ENCODE measurements around the gene TMEM186.
"Not testable (repeated sequence)": the region's sequence is repeated elsewhere in the genome, so short reads cannot be mapped to it uniquely, and the experiment has no call there.

TMEM186 gene, protein sequence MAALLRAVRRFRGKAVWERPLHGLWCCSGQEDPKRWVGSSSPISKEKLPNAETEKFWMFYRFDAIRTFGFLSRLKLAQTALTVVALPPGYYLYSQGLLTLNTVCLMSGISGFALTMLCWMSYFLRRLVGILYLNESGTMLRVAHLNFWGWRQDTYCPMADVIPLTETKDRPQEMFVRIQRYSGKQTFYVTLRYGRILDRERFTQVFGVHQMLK

GRCh38 chr16:8797364-8798173, at the start of gene TMEM186, which contains the start of gene PMM2:
Gene TMEM186, minus strand, starts transcription at chr16:8797639. Its CDS starts 25 bp downstream, at chr16:8797614.
Gene PMM2, plus strand, starts transcription at chr16:8797839. Its CDS starts 44 bp downstream, at chr16:8797883.
- Histone ChIP-seq H3K27me3 (replicated peaks; ENCODE audit: control insufficient read depth, insufficient read depth, low read length) (no peaks in the 10 kb centered on the region), H3K9me3 (ENCODE audit: control insufficient read depth, low read length) (no peaks in the 10 kb centered on the region), H3K4me3 (ENCODE audit: low read length) (peak within 1 kb of the TSS; percentile 99), H3K4me1 (ENCODE audit: control insufficient read depth, insufficient read depth, low read length) (peaks cover 28% of the 10 kb centered on the region), H3K9ac (ENCODE audit: low read length) (peak within 1 kb of the TSS; percentile 100), H3K36me3 (ENCODE audit: control insufficient read depth, insufficient read depth, low read length, severe bottlenecking) (peaks cover 17% of the 10 kb centered on the region)
- peak; percentile 98 for DNase-seq (ENCODE audit: low read depth)

- DNase-seq (ENCODE audit: low read depth): no peak
- Histone ChIP-seq H3K36me3 (ENCODE audit: control insufficient read depth, insufficient read depth, low read length, severe bottlenecking) (peaks cover 43% of the 10 kb centered on the region), H3K4me1 (ENCODE audit: control insufficient read depth, insufficient read depth, low read length) (peaks cover 35% of the 10 kb centered on the region), H3K27me3 (replicated peaks; ENCODE audit: control insufficient read depth, insufficient read depth, low read length) (no peaks in the 10 kb centered on the region), H3K9ac (ENCODE audit: low read length) (no peak overlapping the region), H3K4me3 (ENCODE audit: low read length) (no peak overlapping the region), H3K9me3 (ENCODE audit: control insufficient read depth, low read length) (no peaks in the 10 kb centered on the region)
Measured at GRCh38 chr16:8847145-8847544, 49.7 kb upstream of the TMEM186 start.

DNA sequence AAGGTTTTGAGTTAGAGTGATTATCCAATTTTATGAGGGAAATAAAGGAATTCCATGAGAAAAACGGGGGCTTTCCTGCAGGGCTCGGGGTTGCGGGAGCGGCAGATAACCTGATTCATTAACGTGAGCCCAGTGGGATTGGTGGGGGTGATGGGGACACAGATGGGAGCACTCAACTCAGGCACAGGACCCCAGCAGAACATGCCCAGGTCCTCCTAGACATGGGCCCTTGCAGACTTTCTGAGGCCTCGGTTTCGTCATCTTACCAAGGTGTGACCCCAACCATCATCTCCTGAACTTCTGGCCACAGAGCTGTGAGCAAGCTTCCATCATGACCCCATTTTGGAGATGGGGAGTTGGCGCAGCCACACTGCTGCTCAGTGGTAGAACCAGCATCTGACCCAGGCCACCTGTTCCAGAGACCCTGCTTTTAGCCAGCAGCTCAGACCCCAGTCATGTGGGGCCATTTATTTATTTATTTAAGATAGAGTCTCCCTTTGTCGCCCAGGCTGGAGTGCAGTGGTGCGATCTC, 49.0 kb upstream of the TMEM186 start:
- no peak for DNase-seq (ENCODE audit: low read depth)
- Histone ChIP-seq H3K4me1 (ENCODE audit: control insufficient read depth, insufficient read depth, low read length) (peaks cover 36% of the 10 kb centered on the region), H3K27me3 (replicated peaks; ENCODE audit: control insufficient read depth, insufficient read depth, low read length) (no peaks in the 10 kb centered on the region), H3K36me3 (ENCODE audit: control insufficient read depth, insufficient read depth, low read length, severe bottlenecking) (peaks cover 37% of the 10 kb centered on the region), H3K4me3 (ENCODE audit: low read length) (no peak overlapping the region), H3K9me3 (ENCODE audit: control insufficient read depth, low read length) (no peaks in the 10 kb centered on the region), H3K9ac (ENCODE audit: low read length) (no peak overlapping the region)

GRCh38 chr16:8845699-8846298, 48.4 kb upstream of the TMEM186 start:
- DNase-seq (ENCODE audit: low read depth): no peak
- Histone ChIP-seq H3K36me3 (ENCODE audit: control insufficient read depth, insufficient read depth, low read length, severe bottlenecking) (peaks cover 33% of the 10 kb centered on the region), H3K4me1 (ENCODE audit: control insufficient read depth, insufficient read depth, low read length) (peaks cover 35% of the 10 kb centered on the region), H3K9me3 (ENCODE audit: control insufficient read depth, low read length) (no peaks in the 10 kb centered on the region), H3K9ac (ENCODE audit: low read length) (no peak overlapping the region), H3K27me3 (replicated peaks; ENCODE audit: control insufficient read depth, insufficient read depth, low read length) (no peaks in the 10 kb centered on the region), H3K4me3 (ENCODE audit: low read length) (no peak overlapping the region)

DNA sequence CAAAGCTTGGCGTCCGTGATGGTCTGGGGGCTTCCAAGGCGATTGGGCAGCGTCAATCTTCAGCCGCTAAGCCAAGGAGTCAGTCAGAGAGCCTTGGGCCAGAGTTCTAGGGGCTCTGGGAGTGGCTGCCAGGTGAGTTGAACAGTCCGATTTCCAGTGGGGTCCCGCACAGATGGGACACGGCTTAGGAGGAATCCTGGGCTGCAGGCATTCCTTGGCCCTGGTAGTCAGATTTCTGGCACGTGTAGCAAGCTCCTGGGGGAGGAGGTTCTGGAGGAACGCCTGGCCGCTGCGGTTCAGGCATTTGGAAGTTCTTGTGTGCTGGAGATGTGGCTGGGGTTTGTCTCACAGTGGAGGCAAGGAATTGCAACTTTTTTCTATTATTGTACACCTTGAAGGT, 45.9 kb upstream of the TMEM186 start:
- not testable (repeated sequence) for H3K9ac ChIP-seq (ENCODE audit: low read length); H3K9me3 ChIP-seq (ENCODE audit: control insufficient read depth, low read length); H3K4me3 ChIP-seq (ENCODE audit: low read length); H3K27me3 ChIP-seq (replicated peaks; ENCODE audit: control insufficient read depth, insufficient read depth, low read length); DNase-seq (ENCODE audit: low read depth)
- peaks cover 12% of the 10 kb centered on the region for H3K4me1 ChIP-seq (ENCODE audit: control insufficient read depth, insufficient read depth, low read length)
- peaks cover 15% of the 10 kb centered on the region for H3K36me3 ChIP-seq (ENCODE audit: control insufficient read depth, insufficient read depth, low read length, severe bottlenecking)

GRCh38 chr16:8842016-8842415, 44.6 kb upstream of the TMEM186 start:
- not testable (repeated sequence) for DNase-seq (ENCODE audit: low read depth)

DNA sequence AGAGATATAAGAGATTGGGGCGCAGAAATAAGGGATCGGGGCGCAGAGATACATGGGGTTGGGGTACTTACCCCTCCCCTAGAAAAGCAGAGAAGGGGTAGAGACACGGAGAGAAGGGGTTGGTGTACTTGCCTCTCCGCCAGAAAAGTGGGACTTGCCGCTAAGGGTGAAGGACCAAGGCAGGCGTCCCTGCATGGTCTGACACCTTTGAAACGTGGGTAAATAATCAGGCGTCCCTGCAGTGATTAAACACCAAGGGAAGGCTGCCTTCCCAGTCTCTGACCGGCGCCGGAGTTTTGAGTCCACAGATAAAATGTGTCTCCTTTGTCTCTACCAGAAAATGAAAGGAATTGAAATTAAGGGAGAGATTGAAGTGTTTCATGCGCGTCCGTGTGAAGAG, 40.2 kb upstream of the TMEM186 start:
- DNase-seq (ENCODE audit: low read depth); H3K36me3 ChIP-seq (ENCODE audit: control insufficient read depth, insufficient read depth, low read length, severe bottlenecking); H3K9ac ChIP-seq (ENCODE audit: low read length); H3K9me3 ChIP-seq (ENCODE audit: control insufficient read depth, low read length); H3K4me3 ChIP-seq (ENCODE audit: low read length); H3K27me3 ChIP-seq (replicated peaks; ENCODE audit: control insufficient read depth, insufficient read depth, low read length): not testable (repeated sequence)
- H3K4me1 ChIP-seq (ENCODE audit: control insufficient read depth, insufficient read depth, low read length): peaks cover 22% of the 10 kb centered on the region

More at GRCh38 chr16:8842016-8842415, 44.6 kb upstream of the TMEM186 start:
- H3K4me3 ChIP-seq (ENCODE audit: low read length); H3K36me3 ChIP-seq (ENCODE audit: control insufficient read depth, insufficient read depth, low read length, severe bottlenecking); H3K9me3 ChIP-seq (ENCODE audit: control insufficient read depth, low read length); H3K27me3 ChIP-seq (replicated peaks; ENCODE audit: control insufficient read depth, insufficient read depth, low read length); H3K9ac ChIP-seq (ENCODE audit: low read length): not testable (repeated sequence)
- H3K4me1 ChIP-seq (ENCODE audit: control insufficient read depth, insufficient read depth, low read length): peaks cover 12% of the 10 kb centered on the region

GRCh38 chr16:8836797-8837196, 39.4 kb upstream of the TMEM186 start:
- not testable (repeated sequence) for H3K27me3 ChIP-seq (replicated peaks; ENCODE audit: control insufficient read depth, insufficient read depth, low read length); H3K9me3 ChIP-seq (ENCODE audit: control insufficient read depth, low read length)

DNA sequence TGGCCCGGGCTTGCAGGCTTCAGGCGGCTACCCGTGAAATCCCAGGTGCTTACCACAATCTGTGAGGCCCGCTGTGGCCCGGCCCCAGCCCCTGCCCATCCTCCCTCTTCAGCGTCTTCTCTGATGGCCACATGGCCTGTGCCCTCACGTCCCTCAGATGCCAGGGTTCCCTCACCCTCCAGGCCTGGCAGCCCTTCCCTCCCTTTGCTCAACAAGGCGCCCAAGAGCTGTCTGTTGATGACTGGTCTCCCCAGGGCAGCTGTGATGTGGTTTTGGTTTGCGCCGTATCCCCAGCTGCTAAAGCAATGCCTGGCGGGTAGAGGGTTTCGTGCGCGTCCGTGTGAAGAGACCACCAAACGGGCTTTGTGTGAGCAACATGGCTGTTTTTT, 35.3 kb upstream of the TMEM186 start:
- no peak overlapping the region for H3K9ac ChIP-seq (ENCODE audit: low read length)
- no peaks in the 10 kb centered on the region for H3K27me3 ChIP-seq (replicated peaks; ENCODE audit: control insufficient read depth, insufficient read depth, low read length)
- peaks cover 16% of the 10 kb centered on the region for H3K4me1 ChIP-seq (ENCODE audit: control insufficient read depth, insufficient read depth, low read length)
- DNase-seq (ENCODE audit: low read depth): no peak
- H3K36me3 ChIP-seq (ENCODE audit: control insufficient read depth, insufficient read depth, low read length, severe bottlenecking): peaks cover 43% of the 10 kb centered on the region
- H3K4me3 ChIP-seq (ENCODE audit: low read length): no peak overlapping the region
- no peaks in the 10 kb centered on the region for H3K9me3 ChIP-seq (ENCODE audit: control insufficient read depth, low read length)

More at GRCh38 chr16:8836797-8837196, 39.4 kb upstream of the TMEM186 start:
- H3K9ac ChIP-seq (ENCODE audit: low read length); DNase-seq (ENCODE audit: low read depth); H3K4me3 ChIP-seq (ENCODE audit: low read length): not testable (repeated sequence)
- peaks cover 16% of the 10 kb centered on the region for H3K4me1 ChIP-seq (ENCODE audit: control insufficient read depth, insufficient read depth, low read length)
- H3K36me3 ChIP-seq (ENCODE audit: control insufficient read depth, insufficient read depth, low read length, severe bottlenecking): peaks cover 10% of the 10 kb centered on the region

DNA sequence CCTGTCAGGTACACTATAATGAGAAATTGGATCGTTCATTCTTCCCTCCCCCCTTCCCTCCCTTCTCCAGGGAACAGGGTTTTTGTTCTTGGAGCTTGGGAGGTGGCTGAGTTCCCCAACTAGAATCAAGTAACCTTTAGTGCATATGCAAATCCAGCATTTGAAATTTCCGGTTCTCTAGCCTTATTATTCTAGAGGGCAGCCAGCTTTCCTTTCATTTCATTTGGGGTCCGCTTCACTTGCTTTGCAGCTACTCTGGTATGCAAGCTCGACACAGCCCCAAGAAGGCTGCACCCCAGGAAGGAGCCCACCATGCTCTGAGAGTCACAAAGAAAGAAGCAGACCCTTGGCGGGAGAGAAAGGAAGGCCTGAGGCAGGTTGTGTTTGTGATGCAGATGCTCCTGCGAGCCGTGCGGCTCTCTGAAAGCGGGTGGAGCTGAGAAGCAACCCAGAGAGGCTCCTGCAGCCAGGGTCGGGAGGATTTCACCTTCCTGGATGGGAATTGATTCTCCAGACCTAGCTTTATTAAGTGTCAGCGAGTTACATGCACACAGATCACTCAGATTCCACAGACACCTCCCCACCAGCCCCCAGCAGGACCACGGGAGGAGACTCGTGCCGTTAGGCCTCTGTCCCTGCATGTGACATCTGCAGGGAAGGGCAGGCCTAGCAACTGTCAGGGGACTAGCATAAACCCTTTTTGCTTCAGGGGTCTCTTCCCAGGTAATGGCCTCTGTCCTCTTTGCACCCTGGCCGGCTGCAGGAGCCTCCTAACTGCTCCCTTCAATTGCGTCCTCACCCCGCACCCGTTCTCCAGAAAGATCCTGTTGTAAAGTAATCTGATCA, 34.7 kb upstream of the TMEM186 start:
- Histone ChIP-seq H3K27me3 (replicated peaks; ENCODE audit: control insufficient read depth, insufficient read depth, low read length) (no peaks in the 10 kb centered on the region), H3K9me3 (ENCODE audit: control insufficient read depth, low read length) (no peaks in the 10 kb centered on the region), H3K4me3 (ENCODE audit: low read length) (no peak overlapping the region), H3K36me3 (ENCODE audit: control insufficient read depth, insufficient read depth, low read length, severe bottlenecking) (peaks cover 44% of the 10 kb centered on the region), H3K9ac (ENCODE audit: low read length) (no peak overlapping the region), H3K4me1 (ENCODE audit: control insufficient read depth, insufficient read depth, low read length) (peaks cover 16% of the 10 kb centered on the region)
- DNase-seq (ENCODE audit: low read depth): no peak
